ENCODE measurements around the gene IL4R.
"Not testable (repeated sequence)": the region's sequence is repeated elsewhere in the genome, so short reads cannot be mapped to it uniquely, and the experiment has no call there.

The IL4R gene

DNA sequence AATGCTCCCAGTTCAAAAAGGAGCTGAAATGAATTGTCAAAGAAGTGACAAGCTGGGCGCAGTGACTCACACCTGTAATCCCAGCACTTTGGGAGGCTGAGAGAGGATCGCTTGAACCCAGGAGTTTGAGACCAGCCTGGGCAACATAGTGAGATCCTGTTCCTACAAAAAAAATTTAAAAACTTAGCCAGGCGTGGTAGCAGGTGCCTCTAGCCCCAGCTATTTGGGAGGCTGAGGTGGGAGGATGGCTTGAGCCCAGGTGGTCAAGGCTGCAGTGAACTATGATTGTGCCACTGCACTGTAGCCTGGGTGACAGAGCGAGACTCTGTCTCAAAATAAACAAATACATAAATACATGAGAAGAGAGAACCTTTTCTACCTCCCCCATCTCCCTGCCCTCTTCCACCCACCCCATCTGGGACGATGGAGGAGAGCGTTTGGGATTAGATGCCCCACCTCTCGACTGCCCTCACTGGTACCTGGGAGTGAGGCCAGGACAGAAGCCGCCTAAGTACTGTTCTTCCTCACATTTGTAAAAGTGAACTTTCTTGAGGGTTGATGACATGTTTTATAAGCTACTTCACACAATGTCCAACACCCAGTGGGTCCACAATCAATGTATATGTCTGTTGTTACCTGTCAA lies 2.4 kb downstream of the IL4R start:
- DNase-seq, result no peak

DNA sequence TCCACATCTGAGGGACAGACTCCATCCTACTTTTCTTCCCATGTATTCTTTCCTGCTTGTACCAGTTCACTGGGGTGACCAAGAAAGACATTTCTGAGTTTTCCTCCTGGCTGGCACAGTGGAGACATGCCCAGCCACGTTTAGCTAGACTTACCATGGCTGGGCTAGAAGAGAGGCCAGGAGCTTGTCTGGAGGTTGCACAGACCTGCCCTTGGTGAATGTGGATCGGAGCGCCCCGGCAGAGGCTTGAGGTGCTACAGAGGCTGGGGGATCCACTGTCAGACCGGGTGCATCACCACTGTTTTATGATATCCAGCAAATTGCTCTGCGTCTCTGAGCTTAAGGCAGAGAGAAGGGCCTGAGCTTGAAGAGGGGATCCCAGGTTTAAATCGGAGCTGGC lies 3.5 kb downstream of the IL4R start:
- no peak for DNase-seq

GRCh38 chr16:27317738-27318391 lies 4.1 kb downstream of the IL4R start:
- DNase-seq, result peak; percentile 54

- peak; percentile 61 for DNase-seq
These were observed 4.8 kb downstream of the IL4R start for GRCh38 chr16:27318392-27319256.

- DNase-seq, result no peak
These were observed 5.6 kb downstream of the IL4R start for GRCh38 chr16:27319257-27319965.

- no peak for DNase-seq
These were observed 6.7 kb downstream of the IL4R start for GRCh38 chr16:27320261-27321012.

GRCh38 chr16:27321013-27321915 lies 7.5 kb downstream of the IL4R start:
- no peak for DNase-seq

DNA sequence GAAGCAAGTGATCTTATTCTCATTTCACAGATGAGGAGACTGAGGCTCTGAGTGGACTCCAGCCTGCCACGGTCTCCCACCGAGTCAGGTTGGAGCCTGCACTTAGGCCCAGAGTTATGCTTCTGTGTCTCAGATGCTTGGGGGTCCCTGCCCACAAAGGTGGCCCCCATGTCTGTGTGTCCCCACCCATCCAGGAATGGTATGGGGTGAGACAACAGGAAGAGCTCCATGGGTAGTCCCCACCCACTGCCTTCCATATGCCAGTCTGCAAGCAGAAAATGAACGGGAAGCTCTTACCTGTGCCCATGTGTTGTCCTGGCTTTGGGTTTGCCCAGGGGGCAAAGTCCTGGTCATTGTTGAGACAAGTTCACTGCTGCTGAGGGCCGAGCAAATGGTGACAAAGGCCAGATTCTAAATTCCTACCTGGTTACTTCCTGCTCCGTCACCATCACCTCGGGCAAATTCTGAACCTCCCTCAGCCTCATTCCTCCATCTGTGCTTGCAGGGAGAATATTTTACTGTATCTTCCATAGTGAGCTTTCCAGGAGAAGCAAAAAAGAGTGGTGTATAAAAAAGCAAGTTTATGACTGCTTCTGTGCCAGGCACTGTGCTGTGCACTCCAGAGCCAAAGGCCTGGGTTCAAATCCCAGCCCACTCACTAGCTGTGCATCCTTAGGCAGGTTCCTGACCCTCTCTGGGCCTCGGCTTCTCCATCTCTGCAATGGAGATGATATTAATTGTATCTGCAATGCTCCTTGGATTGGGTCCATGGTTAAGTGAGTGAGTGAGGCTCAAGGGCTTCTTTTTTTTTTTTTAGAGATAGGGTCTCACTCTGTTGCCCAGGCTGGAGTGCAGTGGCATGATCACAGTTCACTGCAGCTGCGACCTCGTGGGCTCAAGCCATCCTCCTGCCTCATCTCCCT lies 9.3 kb downstream of the IL4R start:
- DNase-seq, result no peak

- DNase-seq, result no peak
These were observed 10.2 kb downstream of the IL4R start for GRCh38 chr16:27323781-27324561.

DNA sequence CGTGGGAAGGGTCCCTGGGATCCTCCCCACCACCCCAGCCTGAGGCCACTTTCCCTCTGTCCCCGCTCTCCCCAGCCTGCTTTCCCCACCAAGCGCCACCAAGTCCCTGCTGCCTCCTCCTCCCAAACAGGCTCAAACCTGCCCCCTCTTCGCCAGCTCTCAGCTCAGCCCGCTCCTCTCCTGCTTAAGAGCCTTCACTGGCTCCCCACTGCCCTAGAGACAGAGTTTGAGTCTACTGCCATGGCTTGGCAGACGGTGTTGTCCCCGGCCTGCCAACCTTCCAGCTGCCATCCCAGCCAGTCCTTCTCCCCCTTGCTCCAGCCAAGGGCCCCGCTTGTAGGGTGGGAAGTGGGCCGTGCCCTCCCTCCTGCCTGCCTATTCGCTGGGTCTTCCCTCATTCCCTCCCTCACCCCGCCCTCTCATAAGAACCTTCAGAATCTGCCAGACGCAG lies 11.1 kb downstream of the IL4R start:
- DNase-seq, result no peak

GRCh38 chr16:27325736-27326135 lies 12.0 kb downstream of the IL4R start:
- no peak for DNase-seq

DNA sequence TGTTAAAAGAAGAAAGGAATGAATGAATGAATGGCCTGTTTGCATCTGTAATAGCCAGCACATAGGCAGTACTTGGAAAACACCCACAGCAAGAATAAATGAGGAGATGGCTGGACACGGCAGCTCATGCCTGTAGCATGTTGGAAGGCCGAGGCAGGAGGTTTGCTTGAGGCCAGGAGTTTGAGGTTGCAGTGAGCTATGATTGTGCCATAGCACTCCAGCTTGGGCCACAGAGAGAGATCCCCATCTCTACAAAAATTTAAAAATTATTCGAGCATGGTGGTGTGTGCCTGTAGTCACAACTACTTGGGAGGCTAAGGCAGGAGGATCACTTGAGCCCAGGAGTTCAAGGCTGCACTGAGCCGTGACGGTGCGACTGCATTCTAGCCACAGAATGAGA lies 12.5 kb downstream of the IL4R start:
- DNase-seq, result no peak

DNA sequence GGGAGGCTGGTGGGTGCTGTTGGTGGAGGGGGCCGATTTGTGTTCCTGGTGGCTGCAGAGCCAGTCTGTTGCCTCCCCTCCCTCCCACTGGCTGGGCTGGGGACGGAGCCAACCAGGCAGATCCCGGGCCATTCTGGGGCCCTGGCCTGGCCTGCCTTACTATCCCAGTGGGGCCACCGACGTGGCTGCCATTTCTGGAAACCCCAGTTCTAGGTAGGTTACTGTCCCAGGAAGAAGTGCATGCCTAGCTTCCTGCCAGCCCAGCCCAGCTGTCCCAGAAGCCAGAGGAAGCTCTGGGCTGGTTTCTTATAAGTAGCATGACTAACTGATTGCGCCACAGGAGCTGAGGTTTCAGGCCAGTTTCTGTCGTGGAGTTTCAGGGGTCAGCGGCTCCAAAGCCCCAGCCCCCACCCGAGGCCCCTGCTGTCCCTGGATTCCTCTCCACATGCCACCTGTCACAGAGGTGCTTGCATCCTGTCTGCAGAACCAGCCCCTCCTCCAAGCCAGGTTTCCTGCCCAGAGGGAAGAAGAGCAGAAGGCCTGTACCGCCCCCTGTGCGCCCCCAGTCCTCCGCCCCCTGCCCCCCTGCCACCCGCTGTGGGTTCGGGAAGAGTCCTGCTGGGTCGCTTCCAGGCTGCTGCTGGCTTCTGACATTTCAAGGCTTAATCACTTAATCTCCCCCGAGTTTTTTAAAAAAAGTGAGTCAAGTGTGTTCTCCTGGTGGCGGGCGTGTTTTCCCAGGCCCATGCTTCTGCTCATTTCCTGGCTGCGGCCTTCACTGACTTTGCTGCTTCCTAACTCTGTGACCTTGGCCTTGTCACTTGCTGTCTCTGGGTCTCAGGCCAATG lies 13.2 kb downstream of the IL4R start:
- peak; percentile 22 for DNase-seq

DNA sequence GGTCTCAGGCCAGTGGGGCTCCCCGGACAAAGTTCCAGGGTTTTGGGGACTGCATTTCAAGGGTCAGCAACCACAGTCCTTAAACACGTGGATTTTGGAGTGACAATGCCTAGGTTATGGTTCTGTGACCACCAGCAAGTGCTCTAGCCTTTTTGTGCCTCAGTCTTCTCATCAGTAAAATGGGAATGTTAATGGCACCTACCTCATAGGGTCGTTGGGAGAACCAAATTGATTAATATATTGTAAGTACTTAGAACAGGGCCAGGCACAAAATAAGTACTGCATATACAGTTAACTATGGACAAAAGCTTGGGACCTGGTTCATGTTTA lies 13.8 kb downstream of the IL4R start:
- no peak for DNase-seq

- no peak for DNase-seq
These were observed 15.2 kb downstream of the IL4R start for GRCh38 chr16:27328937-27329336.

GRCh38 chr16:27329376-27330079 lies 15.8 kb downstream of the IL4R start:
- DNase-seq, result not testable (repeated sequence)

DNA sequence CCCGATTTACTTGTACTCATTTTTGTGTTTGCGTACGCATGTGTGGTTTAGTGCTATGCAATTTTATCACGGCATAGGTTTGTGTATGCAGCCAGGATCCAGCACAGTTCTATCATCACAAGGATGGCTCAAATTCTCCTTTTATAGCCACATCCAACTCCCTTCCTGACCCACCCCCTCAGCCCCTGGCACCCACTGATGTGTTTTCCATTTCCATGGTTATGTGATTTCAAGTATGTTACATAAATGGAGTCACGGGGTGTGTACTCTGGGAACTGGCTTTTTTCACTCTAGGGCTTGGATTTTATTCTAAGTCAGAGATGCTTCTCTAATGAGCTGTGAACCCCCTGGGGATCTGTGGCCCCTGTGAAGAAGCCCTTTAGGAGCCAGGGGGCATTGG lies 16.8 kb downstream of the IL4R start:
- DNase-seq, result no peak

GRCh38 chr16:27332105-27332504 lies 18.3 kb downstream of the IL4R start:
- DNase-seq, result no peak

Data from activated naive CD4-positive, alpha-beta T cell treated with Interleukin-2 at 50 U/mL for 16 hours (primary cell).